GM12801 (cell line): ENCODE results near the gene TDRD9.

ENCODE experiments used
- TF ChIP-seq, protein P1 (sequence below): IDR thresholded peaks from one replicate; pipeline ENCODE4 v1.5.1; 2011; ENCODE audit warnings: control low read depth; ENCODE audit not compliant: insufficient read length; ENCODE audit errors: extremely low read depth

TDRD9 gene

DNA sequence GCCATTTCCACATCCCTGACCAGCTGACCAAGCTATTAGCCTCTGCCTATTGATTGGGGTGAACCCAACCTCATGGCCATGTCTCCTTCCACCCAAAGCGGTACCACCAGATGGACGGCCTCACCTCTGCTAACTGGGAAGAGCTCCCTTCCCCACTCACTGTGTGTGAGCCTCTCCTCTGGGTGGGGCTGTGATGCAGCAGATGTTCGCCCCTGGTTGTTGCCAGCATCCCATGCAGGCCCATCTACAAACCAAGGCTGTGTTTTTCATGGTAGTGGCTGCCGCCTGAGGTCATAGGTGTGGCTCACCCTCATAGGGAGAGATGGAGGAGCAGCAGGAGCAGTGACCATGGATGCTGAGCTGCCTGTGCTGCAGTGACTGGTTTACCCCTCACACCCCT is 61.7 kb downstream of the TDRD9 start:
- TF ChIP-seq, protein P1, sequence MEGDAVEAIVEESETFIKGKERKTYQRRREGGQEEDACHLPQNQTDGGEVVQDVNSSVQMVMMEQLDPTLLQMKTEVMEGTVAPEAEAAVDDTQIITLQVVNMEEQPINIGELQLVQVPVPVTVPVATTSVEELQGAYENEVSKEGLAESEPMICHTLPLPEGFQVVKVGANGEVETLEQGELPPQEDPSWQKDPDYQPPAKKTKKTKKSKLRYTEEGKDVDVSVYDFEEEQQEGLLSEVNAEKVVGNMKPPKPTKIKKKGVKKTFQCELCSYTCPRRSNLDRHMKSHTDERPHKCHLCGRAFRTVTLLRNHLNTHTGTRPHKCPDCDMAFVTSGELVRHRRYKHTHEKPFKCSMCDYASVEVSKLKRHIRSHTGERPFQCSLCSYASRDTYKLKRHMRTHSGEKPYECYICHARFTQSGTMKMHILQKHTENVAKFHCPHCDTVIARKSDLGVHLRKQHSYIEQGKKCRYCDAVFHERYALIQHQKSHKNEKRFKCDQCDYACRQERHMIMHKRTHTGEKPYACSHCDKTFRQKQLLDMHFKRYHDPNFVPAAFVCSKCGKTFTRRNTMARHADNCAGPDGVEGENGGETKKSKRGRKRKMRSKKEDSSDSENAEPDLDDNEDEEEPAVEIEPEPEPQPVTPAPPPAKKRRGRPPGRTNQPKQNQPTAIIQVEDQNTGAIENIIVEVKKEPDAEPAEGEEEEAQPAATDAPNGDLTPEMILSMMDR = no peak

DNA sequence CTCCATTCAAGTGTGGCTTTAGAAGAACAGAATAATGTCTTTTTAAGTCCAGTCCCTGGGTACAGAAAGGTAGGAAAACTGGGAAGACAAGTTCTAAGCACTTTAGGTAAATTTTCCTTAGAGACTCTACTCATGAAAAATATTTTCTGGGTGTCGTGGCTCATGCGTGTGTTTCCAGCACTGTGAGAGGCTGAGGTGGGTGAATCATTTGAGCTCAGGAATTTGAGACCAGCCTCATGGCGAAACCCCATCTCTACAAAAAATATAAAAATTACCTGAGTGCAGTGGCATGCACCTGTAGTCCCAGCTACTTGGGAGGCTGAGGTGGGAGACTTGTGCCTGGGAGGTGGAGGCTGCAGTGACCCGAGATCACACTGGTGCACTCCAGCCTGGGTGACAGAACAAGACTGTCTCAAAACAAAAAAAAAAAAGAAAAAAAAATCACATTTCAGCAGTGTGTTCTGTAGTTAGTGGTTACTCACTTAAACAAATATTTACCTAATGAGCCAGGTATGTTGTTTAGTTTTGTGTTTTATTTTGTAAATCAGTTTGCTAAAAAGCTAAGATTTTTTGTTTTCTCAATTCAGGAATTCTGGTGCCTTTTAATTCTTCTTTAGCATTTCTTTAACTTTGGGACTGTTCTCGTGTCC is 66.4 kb downstream of the TDRD9 start:
- TF ChIP-seq, protein P1 = no peak

DNA sequence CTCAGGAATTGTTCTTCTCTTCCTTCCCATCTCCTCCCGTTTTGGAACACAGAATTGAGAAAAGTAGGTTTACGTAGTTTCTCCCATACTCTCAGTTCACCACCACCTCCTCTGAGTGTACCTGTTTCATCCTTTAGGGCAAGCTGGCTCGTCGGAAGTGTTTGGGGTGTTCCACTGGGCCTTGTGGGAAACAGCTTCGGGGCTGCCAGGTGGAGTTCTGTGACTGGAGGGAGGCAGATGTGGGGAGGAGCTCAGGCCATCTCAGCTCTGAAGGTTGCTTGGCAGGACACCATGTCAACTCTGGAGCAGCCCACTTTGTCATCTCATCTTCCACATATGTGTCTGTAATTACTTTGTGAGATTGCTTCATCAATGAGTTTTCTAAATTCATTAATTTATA is 67.6 kb downstream of the TDRD9 start:
- TF ChIP-seq, protein P1 = no peak

DNA sequence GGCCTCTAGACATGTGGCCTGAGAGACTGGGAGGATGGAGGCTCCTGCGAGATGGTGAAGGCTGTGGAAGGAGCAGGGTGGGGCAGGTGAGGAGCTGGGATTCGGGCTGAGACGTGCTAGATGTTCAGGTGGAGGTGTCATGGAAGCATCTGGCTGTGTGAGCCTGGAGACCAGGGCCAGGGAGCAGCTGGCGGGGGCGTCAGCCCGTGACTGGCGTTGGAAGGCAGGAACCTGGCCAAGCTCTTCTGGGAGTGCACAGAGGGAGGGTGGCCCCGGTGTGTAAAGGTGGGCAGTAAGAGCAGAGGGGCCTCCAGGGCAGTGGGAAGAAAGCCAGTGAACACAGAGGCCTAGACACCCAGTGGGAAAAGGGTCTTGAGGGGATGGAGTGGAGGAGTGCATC is 69.1 kb downstream of the TDRD9 start:
- TF ChIP-seq, protein P1 = no peak

DNA sequence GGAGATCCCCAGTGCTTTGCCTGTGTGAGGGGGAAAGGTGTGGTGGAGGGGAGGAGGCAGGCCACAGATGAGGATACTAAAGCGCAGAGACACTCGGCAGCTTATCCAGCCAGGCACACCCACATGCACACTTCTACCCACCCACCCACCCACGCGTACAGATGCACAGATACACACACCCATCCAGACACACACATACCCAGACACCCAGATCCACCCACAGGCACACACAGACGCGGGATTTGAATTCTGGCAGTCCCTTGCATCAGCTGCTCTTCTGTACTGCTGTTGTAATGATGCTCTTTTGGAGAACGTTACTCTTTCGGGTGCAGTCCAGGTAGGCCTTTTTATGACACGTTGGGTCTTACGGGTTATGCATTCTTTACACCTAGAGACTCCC is 69.8 kb downstream of the TDRD9 start:
- TF ChIP-seq, protein P1 = no peak

DNA sequence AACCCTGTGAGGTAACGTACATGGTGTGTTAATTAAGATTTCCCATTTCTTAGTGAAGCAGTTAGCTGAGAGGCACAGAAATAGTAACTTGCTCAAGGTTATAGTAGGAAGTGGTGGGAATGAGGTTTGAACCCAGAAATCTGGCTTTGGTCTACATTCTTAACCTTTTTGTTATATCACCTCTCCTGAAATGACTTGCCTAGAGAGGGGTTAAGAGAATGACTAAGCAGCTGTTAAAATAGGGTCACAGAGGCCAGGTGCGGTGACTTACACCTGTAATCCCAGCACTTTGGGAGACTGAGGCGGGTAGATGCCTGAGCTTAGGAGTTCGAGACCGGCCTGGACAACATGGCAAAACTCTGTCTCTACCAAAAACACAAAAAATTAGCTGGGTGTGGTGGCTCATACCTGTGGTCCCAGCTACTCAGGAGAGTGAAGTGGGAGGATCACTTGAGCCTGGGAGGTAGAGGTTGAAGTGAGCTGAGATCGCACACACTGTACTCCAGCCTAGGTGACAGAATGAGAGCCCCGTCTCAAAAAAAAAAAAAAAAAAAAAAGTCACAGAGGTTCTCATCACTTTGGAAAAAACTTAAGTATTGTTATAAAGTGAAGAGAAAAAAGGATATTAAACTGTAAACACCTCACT is 71.7 kb downstream of the TDRD9 start:
- TF ChIP-seq, protein P1 = no peak

DNA sequence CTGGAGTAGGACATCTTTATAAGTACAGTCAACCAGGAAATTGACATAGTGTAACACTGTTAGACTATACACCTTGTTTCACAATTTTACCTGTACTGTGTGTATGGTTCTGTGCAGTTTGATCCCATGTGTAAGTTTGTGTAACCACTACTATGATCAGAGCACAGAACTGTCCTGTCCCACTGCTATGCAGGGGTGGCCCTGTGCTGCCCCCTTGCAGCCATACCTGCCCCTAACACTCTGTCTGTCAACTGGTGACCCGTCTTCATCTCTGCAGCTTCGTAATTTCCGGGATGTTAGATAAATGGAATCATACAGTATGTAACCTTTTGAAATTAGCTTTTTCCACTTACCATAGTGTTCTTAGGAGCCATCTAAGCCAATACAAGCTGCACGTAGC is 72.7 kb downstream of the TDRD9 start:
- TF ChIP-seq, protein P1 = no peak
